HEK293 (cell line): Measurements from ENCODE around the gene MDN1.

Source experiments
- ZNF488 ChIP-seq: fragments of 450-650 bp; formaldehyde crosslinking; IDR thresholded peaks from 2 replicates; pipeline ENCODE4 v1.5.1; 2016; ENCODE audit warnings: missing biosample characterization, missing genetic modification characterization
- ZNF580 ChIP-seq: fragments of 450-650 bp; formaldehyde crosslinking; IDR thresholded peaks from 2 replicates; pipeline ENCODE4 v1.5.1; 2016; ENCODE audit warnings: missing biosample characterization, missing genetic modification characterization
- ZNF660 ChIP-seq: fragments of 450-650 bp; IDR thresholded peaks from 2 replicates; pipeline ENCODE4 v1.5.1; 2018; ENCODE audit warnings: missing biosample characterization, mild to moderate bottlenecking, missing genetic modification characterization
- TF ChIP-seq, protein P1 (sequence below): fragments of 450-650 bp; formaldehyde crosslinking; IDR thresholded peaks from 2 replicates; pipeline ENCODE4 v1.5.1; 2016; ENCODE audit warnings: missing biosample characterization, missing genetic modification characterization

DNA sequence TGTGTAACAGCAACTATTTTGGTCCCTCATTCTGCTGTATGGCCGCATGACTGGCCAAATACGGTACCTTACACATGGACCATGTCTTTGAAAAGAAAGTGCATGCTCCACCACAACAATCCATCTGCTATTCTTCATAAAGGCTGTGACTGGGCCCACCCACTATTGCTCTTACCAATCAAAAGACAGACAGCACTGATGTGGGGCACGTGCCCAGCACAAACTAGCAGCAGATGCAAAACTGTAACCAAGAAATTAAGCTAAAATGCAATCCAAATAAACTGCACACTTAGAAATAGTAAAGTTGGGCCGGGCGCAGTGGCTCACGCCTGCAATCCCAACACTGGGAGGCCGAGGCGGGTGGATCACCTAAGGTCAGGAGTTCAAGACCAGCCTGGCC, 20.5 kb downstream of the MDN1 start:
- TF ChIP-seq, protein P1, sequence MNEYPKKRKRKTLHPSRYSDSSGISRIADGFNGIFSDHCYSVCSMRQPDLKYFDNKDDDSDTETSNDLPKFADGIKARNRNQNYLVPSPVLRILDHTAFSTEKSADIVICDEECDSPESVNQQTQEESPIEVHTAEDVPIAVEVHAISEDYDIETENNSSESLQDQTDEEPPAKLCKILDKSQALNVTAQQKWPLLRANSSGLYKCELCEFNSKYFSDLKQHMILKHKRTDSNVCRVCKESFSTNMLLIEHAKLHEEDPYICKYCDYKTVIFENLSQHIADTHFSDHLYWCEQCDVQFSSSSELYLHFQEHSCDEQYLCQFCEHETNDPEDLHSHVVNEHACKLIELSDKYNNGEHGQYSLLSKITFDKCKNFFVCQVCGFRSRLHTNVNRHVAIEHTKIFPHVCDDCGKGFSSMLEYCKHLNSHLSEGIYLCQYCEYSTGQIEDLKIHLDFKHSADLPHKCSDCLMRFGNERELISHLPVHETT (tag by site-specific recombination): no peak
- no peak for TF ChIP-seq ZNF660
- TF ChIP-seq ZNF488 (tag by site-specific recombination): no peak
- TF ChIP-seq ZNF580 (tag by site-specific recombination): no peak
